ENCODE results near the gene ARHGEF7. TPM values are rescaled to one million over a fixed set of nuclear protein-coding genes. Genes with fewer than 3 reads are reported as not detected.

ARHGEF7 gene
- total RNA-seq, 1 donor from 2014 or later, result 52.8 TPM

DNA sequence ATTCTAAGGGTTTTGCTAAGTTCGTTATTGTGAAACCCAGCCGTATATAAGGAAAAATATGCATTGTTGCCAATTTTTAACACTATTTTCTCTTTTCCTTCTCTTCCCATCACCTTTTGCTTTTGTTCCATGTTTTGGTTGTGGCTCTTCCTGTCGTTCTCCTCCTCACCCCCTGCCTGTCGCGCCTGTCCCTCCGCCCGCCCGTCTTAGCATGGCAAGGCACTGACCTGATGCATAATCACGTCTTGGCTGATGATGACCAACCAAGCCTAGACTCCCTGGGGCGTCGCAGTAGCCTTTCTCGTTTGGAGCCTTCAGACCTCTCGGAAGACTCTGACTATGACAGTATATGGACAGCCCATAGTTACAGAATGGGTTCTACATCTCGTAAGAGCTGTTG lies 176.8 kb downstream of the ARHGEF7 start:
- DNase-seq (ENCODE audit: low read depth), result no peak

GRCh38 chr13:111292710-111293485 lies 177.8 kb downstream of the ARHGEF7 start:
- peak; percentile 45 for DNase-seq (ENCODE audit: low read depth)

DNA sequence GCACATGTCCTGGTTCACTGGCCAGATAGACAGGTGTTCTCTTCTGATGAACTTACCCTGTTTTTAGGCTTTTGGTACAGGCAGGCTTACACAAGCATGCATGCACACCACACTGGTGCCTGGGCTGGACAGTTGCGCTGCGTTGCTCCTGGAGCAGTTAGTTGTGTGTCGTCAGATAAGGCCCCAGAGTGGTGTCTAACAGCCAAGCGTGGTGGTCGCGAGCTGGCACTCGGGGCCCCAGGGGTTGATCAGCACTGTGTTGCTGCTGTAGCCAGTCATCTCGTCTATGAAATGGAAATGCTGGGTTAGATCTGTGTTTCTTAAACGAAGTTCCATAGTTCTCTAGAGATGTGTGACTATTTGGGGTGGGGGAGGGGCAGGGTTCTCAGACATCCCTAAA lies 180.8 kb downstream of the ARHGEF7 start:
- DNase-seq (ENCODE audit: low read depth), result no peak

DNA sequence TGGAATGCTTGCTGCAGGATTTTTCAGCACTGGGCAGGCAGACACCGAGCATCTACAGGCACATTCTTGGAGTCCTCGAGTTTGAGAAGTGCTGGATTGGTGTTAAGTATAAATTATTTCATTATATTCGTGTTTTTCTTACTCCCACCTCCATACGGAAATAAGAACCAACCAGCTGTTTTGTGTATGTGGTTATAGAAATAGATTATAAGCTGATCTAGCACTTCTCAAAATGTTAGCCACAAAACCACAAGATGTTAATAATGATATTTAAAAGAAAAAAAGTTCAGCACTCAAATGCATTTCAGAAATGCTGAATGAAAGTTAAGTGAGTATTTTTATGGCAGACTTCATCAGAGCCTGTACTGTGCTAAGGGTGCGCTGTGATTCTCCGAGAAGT lies 181.3 kb downstream of the ARHGEF7 start:
- no peak for DNase-seq (ENCODE audit: low read depth)

GRCh38 chr13:111298214-111298975 lies 183.3 kb downstream of the ARHGEF7 start:
- DNase-seq (ENCODE audit: low read depth), result no peak

DNA sequence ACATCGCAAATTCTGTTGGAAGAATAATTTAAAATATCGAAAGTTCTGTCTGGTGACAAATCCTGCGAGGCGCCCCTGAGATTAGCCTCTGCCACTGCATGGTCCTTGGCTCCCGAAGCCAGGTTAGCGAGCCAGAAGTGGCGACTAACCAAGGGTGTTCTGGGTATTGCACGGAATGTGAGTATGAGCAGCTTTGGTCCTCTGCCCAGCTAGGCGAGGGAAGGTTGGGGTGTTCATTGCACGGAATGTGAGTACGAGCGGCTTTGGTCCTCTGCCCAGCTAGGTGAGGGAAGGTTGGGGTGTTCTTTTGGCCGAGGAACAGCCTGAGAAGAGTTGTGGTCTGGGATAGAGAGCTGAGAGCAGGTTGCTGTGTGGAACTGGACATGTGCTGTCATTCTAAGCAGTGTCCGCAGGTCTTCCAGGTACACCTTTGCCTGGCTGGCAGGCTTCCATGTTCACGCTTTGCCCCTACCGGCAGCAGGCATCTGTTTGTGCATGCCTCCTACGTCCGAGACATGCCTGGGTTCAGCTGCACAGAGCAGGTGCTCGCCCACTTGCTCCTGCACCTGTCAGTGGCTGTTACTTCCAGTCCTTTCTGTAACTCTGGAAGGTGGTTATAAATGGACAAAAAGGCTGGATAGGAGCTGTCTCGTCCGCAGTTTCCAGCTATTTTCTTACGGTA lies 187.1 kb downstream of the ARHGEF7 start:
- DNase-seq (ENCODE audit: low read depth), result peak; percentile 62

DNA sequence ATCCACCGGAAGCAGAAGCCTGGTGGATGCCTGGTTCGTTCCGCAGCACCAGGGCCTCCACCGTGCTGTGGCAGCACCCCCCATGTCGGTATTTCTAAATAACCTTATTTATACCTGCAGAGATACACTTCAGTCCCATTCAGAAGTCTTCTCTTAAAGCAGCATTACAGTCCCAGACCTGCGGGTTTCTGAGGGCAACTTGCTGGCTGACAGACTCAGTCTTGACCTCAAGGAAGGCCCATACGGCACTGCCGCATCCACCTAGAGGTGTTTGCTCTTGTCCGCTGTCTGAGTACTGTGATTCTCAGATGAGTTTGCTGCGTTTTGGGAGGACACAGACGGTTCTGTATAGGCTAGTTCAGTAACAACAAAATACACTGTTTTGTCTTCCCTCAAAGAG lies 188.4 kb downstream of the ARHGEF7 start:
- no peak for DNase-seq (ENCODE audit: low read depth)

DNA sequence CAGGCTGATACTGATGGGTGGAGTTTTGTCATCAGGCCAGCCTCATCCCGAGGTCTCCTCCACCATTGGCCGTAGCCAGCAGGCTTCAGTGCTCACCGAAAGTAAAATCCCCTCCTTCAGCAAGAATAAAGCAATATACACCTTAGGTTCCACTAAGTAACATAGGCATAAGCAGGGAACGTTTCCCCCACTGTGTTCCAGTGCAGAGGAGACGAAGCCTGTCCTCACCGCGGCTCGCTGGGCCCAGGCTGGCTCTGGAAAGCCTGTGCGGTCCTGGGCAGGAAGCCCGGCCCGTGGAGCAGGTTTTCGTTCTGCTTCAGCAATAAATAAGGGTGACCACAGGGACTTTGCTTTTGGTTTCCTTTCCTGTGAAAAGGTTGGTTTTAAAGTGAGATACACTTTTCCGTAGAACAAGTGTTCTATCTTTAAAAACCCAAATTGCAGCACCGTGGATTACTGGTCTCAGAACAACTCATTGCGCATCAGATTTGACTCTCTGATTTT lies 189.0 kb downstream of the ARHGEF7 start:
- no peak for DNase-seq (ENCODE audit: low read depth)

GRCh38 chr13:111304603-111305289 lies 189.6 kb downstream of the ARHGEF7 start:
- DNase-seq (ENCODE audit: low read depth), result no peak

DNA sequence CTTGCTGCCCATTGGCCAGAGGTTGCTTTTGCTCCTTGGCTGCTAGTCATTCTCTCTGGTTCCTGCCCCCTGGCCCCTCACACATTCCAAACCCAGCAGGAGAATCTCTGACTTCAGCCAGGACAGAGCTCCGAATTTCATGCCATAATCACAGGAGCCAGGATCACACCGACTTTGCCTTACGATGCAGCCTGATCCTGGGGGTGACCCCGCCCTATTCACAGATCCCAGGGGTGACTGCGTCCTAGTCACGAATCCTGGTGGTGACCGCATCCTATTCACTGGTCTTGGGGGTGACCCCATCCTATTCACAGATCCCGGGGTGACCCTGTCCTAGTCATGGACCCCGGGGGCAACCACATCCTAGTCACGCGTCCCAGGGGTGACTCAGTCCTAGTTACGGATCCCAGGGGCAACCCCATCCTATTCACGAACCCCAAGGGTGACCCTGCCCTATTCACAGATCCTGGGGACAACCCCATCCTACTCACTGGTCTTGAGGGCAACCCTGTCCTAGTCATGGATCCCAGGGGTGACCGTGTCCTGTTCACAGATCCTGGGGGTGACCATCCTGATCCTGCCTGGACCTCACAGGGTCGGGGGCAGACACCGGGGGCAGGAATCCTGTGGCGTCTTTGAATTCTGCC lies 198.0 kb downstream of the ARHGEF7 start:
- DNase-seq (ENCODE audit: low read depth), result no peak

DNA sequence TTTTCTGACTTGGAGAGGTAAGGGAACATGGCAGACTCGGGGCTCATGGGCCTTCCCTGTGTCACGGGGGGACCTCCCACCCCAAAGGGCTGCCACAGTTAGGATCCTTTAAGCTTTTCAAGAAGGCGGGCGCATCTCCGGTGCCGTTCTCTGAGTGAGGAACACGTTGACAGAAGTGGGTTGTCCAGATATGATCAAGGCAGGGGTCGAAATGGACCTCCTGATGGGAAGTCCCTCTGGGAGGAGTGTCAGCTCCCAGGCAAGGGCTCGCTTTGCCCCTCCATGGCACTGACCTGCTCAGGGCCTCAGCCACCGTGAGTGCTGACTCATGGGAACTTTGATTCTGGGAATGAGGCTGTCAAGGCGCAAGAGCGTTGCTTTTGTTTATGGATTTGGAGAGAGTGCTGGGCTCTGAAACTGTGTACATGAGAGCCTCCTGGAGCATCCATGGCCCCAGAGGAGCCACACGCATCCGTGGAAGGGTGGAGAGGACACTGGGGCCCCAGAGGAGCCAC lies 198.9 kb downstream of the ARHGEF7 start:
- DNase-seq (ENCODE audit: low read depth), result no peak

DNA sequence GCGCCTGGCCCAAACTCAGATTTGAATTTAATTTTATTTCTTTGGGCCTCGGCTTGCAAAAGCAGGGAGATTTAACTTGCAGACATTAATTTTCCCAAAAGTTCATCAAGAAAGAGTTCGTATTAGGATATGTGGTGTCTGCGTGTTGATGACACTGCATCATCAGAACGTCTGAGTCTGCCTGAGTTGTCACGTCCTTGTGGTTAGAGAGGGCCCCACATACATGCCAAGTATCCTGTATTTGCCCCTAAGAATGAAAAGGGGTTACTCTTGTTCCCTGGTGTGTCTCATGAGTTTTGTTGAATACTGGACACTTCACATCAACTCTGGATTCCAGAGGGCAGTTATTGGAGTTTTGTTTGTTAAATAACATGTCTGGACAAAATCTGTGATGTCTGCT lies 199.7 kb downstream of the ARHGEF7 start:
- DNase-seq (ENCODE audit: low read depth), result no peak

GRCh38 chr13:111315347-111315995 lies 200.4 kb downstream of the ARHGEF7 start:
- DNase-seq (ENCODE audit: low read depth), result no peak

- DNase-seq (ENCODE audit: low read depth), result no peak
Observed at GRCh38 chr13:111316161-111316730, 201.1 kb downstream of the ARHGEF7 start.

DNA sequence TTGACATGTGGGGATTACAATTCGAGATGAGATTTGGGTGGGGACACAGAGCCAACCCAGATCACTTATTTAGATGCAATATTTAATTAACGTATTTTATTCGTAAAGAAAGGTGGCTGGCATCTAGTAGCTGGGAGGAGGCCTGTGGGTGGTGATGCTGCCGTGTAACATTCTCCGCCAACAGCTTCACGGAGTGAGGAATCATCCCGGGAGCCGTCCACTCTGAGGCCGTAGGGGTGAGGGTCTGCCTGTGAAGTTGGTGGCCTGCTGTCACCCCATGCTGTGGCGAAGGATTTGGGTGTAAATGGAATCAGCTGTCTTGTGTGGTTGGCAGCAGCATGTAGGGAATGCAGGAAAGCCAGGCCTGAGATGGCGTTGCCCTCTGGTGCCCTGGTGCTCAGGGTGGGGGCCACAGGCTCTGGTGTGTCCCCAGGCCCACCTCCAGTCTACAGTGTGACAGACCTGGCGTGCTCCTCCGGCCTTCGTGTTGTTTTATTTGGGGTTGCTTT lies 202.0 kb downstream of the ARHGEF7 start:
- peak; percentile 74 for DNase-seq (ENCODE audit: low read depth)

DNA sequence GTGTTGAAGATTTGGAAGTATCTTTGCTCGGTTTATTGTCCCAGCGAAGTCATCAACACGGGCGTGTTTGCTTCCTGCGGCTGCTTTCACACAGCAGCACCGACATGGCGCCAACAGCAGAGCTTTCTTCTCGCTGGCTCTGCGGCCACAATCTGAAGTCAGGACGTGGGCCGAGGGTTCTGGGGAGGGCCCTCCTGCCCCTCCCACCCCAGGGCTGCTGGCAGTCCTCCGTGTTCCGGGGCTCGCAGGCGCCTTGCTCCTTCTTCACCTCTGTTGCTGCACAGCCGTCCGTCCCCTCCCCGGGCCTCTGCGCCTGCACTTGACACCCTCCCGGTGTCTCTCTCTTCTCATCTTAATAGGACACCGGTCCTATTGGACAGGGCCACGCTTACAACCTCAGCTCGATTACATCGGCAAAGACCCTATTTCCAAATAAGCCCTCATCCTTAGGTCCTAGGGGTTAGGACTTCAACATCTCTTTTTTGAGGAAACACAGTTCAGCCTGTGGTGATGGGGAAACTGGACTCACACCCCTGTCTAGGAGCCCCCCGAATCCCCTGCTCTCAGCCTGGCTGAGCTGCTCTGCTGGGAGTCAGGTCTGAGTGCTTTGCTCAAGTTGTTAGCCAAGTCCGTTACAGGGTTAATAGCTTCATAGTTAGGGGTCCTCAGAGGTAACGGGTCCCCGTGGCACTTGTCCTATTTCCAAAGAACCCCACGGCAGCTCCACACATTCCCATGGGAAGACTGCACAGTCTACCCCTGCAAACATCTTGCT lies 202.6 kb downstream of the ARHGEF7 start:
- DNase-seq (ENCODE audit: low read depth), result no peak

GRCh38 chr13:111318386-111318785 lies 203.3 kb downstream of the ARHGEF7 start:
- DNase-seq (ENCODE audit: low read depth), result no peak

DNA sequence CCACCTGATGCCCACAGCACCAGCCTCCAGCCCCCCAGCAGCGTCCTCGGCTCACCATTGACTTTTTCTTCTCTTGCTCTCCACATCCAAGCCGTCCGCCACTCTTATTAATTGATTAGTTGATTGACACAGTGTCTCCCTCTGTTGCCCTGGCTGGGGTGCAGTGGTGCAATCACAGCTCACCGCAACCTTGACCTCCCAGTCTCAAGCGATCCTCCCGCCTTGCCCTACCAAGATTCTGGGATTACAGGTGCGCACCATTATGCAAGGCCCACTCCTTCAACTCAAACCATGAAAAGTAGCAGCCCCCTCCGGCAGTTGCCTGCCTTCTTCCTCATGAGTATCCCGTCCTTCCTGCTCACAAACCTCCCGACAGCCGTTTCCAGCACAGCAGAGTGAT lies 204.4 kb downstream of the ARHGEF7 start:
- no peak for DNase-seq (ENCODE audit: low read depth)
